SU-DHL-6 (cell line): Measurements from ENCODE around the gene PCDHGA5.

Experiments used
- EZH2phosphoT487 ChIP-seq: fragments of 200-600 bp; sonication (generic), shearing (Covaris generic); conservative IDR thresholded peaks from 2 replicates; pipeline ENCODE4 v1.6.1; 2018; ENCODE audit warnings: mild to moderate bottlenecking, antibody characterized with exemption, low read length, moderate library complexity, mixed read lengths
- TF ChIP-seq, protein P1 (sequence below): fragments of 200-600 bp; sonication (generic); IDR thresholded peaks from one replicate; pipeline ENCODE4 v1.5.1; 2017; ENCODE audit warnings: antibody characterized with exemption, mild to moderate bottlenecking, low read length, moderate library complexity; ENCODE audit not compliant: insufficient read depth, poor library complexity, severe bottlenecking

GRCh38 chr5:141363952-141364660 lies at the start of gene PCDHGA5:
- TF ChIP-seq, protein P1, sequence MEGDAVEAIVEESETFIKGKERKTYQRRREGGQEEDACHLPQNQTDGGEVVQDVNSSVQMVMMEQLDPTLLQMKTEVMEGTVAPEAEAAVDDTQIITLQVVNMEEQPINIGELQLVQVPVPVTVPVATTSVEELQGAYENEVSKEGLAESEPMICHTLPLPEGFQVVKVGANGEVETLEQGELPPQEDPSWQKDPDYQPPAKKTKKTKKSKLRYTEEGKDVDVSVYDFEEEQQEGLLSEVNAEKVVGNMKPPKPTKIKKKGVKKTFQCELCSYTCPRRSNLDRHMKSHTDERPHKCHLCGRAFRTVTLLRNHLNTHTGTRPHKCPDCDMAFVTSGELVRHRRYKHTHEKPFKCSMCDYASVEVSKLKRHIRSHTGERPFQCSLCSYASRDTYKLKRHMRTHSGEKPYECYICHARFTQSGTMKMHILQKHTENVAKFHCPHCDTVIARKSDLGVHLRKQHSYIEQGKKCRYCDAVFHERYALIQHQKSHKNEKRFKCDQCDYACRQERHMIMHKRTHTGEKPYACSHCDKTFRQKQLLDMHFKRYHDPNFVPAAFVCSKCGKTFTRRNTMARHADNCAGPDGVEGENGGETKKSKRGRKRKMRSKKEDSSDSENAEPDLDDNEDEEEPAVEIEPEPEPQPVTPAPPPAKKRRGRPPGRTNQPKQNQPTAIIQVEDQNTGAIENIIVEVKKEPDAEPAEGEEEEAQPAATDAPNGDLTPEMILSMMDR = no peak
- TF ChIP-seq EZH2phosphoT487 = no peak
